Measurements from ENCODE around the gene AHSA1. TPM values are rescaled to one million over a fixed set of nuclear protein-coding genes. Genes with fewer than 3 reads are reported as not detected.
"Not testable (repeated sequence)": the region's sequence is repeated elsewhere in the genome, so short reads cannot be mapped to it uniquely, and the experiment has no call there.

The AHSA1 gene
- total RNA-seq (100 to 1,000 TPM; 107 to 193 (median 166) TPM), polyA plus RNA-seq (100 to 1,000 TPM in 1 of 2 donors, 10 to 100 TPM in 1; 88.2 to 247 TPM)
- long read RNA-seq, donor 1, transcript AHSA1-201 (9 exons, 1,402 nt), result major isoform, 75 of 86 reads
- long read RNA-seq, donor 1, partial matches to known transcripts, result 8 of 86 reads
- long read RNA-seq, donor 1, other reads (novel, unspliced or antisense), result 0 of 86 reads
- long read RNA-seq, donor 2, transcript AHSA1-201 (9 exons, 1,402 nt), result major isoform, 62 of 67 reads
- long read RNA-seq, donor 2, partial matches to known transcripts, result 1 of 67 reads
- long read RNA-seq, donor 2, other reads (novel, unspliced or antisense), result 4 of 67 reads
- long read RNA-seq, donor 3, transcript AHSA1-201 (9 exons, 1,402 nt), result major isoform, 81 of 87 reads
- long read RNA-seq, donor 3, partial matches to known transcripts, result 0 of 87 reads
- long read RNA-seq, donor 3, other reads (novel, unspliced or antisense), result 5 of 87 reads

- WGBS, 2 donors, result 0 to 1% methylated on average over 50 of the region's 50 CpGs
- DNase-seq (peak; percentile 87 to 98), ATAC-seq (peak; percentile 98 to 99 (median 99))
- TF ChIP-seq CTCF (IDR thresholded peaks at IDR 0.05), result no peak
- peaks cover 0 to 48% (median 23%) of the 10 kb centered on the region in 9 donors for H3K36me3 ChIP-seq
- H3K27ac ChIP-seq, result peak within 1 kb of the TSS; percentile 77 to 96 (median 90)
- H3K4me1 ChIP-seq, result peaks cover 5 to 36% (median 26%) of the 10 kb centered on the region in 9 donors
- no peaks in the 10 kb centered on the region for H3K27me3 ChIP-seq
- intact Hi-C loops (cut with DNase I), result loop anchor here in 7 of 10 donors (2.0 to 10.0 kb wide), 11 partner anchors 81 to 247 kb away; partner anchors contain the start of genes GSTZ1 (in 6 of the 7), POMT2 (in 6 of the 7), ALKBH1 (in 5 of the 7) and SLIRP (in 5 of the 7)
- peak within 1 kb of the TSS; percentile 75 to 99 (median 95) for H3K4me3 ChIP-seq
- H3K9me3 ChIP-seq, result no peaks in the 10 kb centered on the region
Measured at GRCh38 chr14:77457522-77458248, at the start of gene AHSA1, which contains the start of gene VIPAS39. TSS of gene AHSA1 (plus strand) at chr14:77458093. CDS start at chr14:77458190, 97 bp downstream. TSS of gene VIPAS39 (minus strand) at chr14:77457601. CDS start at chr14:77454102, 3,499 bp downstream.

GRCh38 chr14:77409131-77409533 is 48.8 kb upstream of the AHSA1 start:
- no peaks in the 10 kb centered on the region for H3K9me3 ChIP-seq
- 29 to 30% methylated on average over 3 of the region's 3 CpGs for WGBS, 2 donors
- TF ChIP-seq CTCF (IDR thresholded peaks at IDR 0.05), result peak in 3 of 9 donors; percentile 11 to 34 (median 16)
- H3K27ac ChIP-seq, result no peak overlapping the region
- peaks cover 0 to 30% (median 0%) of the 10 kb centered on the region in 9 donors for H3K4me1 ChIP-seq
- H3K4me3 ChIP-seq, result no peak overlapping the region
- ATAC-seq (no peak), DNase-seq (no peak)
- peaks cover 0 to 3% (median 0%) of the 10 kb centered on the region in 9 donors for H3K36me3 ChIP-seq
- intact Hi-C loops (cut with DNase I), result no loop called here
- no peaks in the 10 kb centered on the region for H3K27me3 ChIP-seq

- H3K27me3 ChIP-seq; ATAC-seq; DNase-seq; H3K36me3 ChIP-seq; intact Hi-C loops (cut with DNase I); H3K4me1 ChIP-seq; H3K4me3 ChIP-seq; H3K27ac ChIP-seq: not testable (repeated sequence)
- 91 to 94% methylated on average over 10 of the region's 10 CpGs for WGBS, 2 donors
- peaks cover 0 to 28% (median 17%) of the 10 kb centered on the region in 11 donors for H3K9me3 ChIP-seq
Measured at GRCh38 chr14:77415403-77416030, 42.4 kb upstream of the AHSA1 start.

- H3K4me1 ChIP-seq; ATAC-seq; intact Hi-C loops (cut with DNase I); H3K27ac ChIP-seq; H3K4me3 ChIP-seq; H3K27me3 ChIP-seq; H3K36me3 ChIP-seq; DNase-seq: not testable (repeated sequence)
- WGBS, 2 donors, result 88 to 89% methylated on average over 2 of the region's 3 CpGs
- peaks cover 0 to 34% (median 17%) of the 10 kb centered on the region in 11 donors for H3K9me3 ChIP-seq
Measured at GRCh38 chr14:77416098-77416497, 41.8 kb upstream of the AHSA1 start.

GRCh38 chr14:77416836-77417235 is 41.1 kb upstream of the AHSA1 start:
- Histone ChIP-seq H3K27me3 (no peaks in the 10 kb centered on the region), H3K27ac (no peak overlapping the region), H3K4me3 (no peak overlapping the region), H3K4me1 (no peaks in the 10 kb centered on the region), H3K9me3 (peaks cover 0 to 35% (median 17%) of the 10 kb centered on the region in 11 donors), H3K36me3 (peaks cover 0 to 16% (median 0%) of the 10 kb centered on the region in 9 donors)
- no peak for DNase-seq
- 94 to 97% methylated on average over 8 of the region's 8 CpGs for WGBS, 2 donors
- ATAC-seq, result no peak
- intact Hi-C loops (cut with DNase I), result no loop called here
- no peak for TF ChIP-seq CTCF (IDR thresholded peaks at IDR 0.05)

Data from heart right ventricle (tissue), 16 donors.